Measurements from ENCODE around the gene PNMA8C. TPM values are rescaled to one million over a fixed set of nuclear protein-coding genes. Genes with fewer than 3 reads are reported as not detected.
A peak's percentile ranks its signal among the peaks of the same experiment; 100 is the strongest.
"Not testable (repeated sequence)": the region's sequence is repeated elsewhere in the genome, so short reads cannot be mapped to it uniquely, and the experiment has no call there.

The PNMA8C gene
- polyA plus RNA-seq, 4 donors, result 0.09 to 0.49 TPM; not detected in 2

- peak overlapping the region in 2 of 3 donors; percentile 43 to 81 for H3K27ac ChIP-seq (ENCODE audit: low read depth in 1 of 3, low read length in 2 of 3)
- no peaks in the 10 kb centered on the region for H3K36me3 ChIP-seq (ENCODE audit: control insufficient read depth in 3 of 3, insufficient read depth in 2 of 3, low read depth in 1 of 3, low read length in 3 of 3)
- WGBS, 3 donors, result 2 to 5% (median 3%) methylated on average over 32 of the region's 32 CpGs
- FAIRE-seq (no peak), DNase-seq (peak in 1 of 2 donors; percentile 88)
- H3K4me3 ChIP-seq (ENCODE audit: low read depth in 1 of 3, low read length in 3 of 3), result peak overlapping the region in 1 of 3 donors; percentile 85
- H3K4me1 ChIP-seq (ENCODE audit: control insufficient read depth in 3 of 3, insufficient read depth in 2 of 3, low read depth in 1 of 3, low read length in 2 of 3), result peaks cover 0 to 8% (median 3%) of the 10 kb centered on the region in 3 donors
- peaks cover 2 to 28% (median 6%) of the 10 kb centered on the region in 3 donors for H3K27me3 ChIP-seq (ENCODE audit: control insufficient read depth in 3 of 3, insufficient read depth in 3 of 3, low read length in 3 of 3)
- no peaks in the 10 kb centered on the region for H3K9me3 ChIP-seq (ENCODE audit: control insufficient read depth in 2 of 2, insufficient read depth in 1 of 2, low read depth in 1 of 2, low read length in 1 of 2)
These were observed 2.1 kb downstream of the PNMA8C start for GRCh38 chr19:46426506-46427162.

- Histone ChIP-seq H3K4me3 (ENCODE audit: low read depth in 1 of 3, low read length in 3 of 3) (peak overlapping the region in 1 of 3 donors; percentile 85), H3K27ac (ENCODE audit: low read depth in 1 of 3, low read length in 2 of 3) (peak overlapping the region in 1 of 3 donors; percentile 81), H3K9me3 (ENCODE audit: control insufficient read depth in 2 of 2, insufficient read depth in 1 of 2, low read depth in 1 of 2, low read length in 1 of 2) (no peaks in the 10 kb centered on the region), H3K36me3 (ENCODE audit: control insufficient read depth in 3 of 3, insufficient read depth in 2 of 3, low read depth in 1 of 3, low read length in 3 of 3) (no peaks in the 10 kb centered on the region), H3K27me3 (ENCODE audit: control insufficient read depth in 3 of 3, insufficient read depth in 3 of 3, low read length in 3 of 3) (peaks cover 2 to 28% (median 6%) of the 10 kb centered on the region in 3 donors), H3K4me1 (ENCODE audit: control insufficient read depth in 3 of 3, insufficient read depth in 2 of 3, low read depth in 1 of 3, low read length in 2 of 3) (peaks cover 0 to 8% (median 3%) of the 10 kb centered on the region in 3 donors)
- DNase-seq (peak; percentile 37 to 86), FAIRE-seq (no peak)
- WGBS, 3 donors, result 1 to 5% (median 3%) methylated on average over 10 of the region's 10 CpGs
These were observed 2.7 kb downstream of the PNMA8C start for GRCh38 chr19:46426035-46426505.

GRCh38 chr19:46423188-46423587, 5.5 kb downstream of the PNMA8C start:
- H3K4me1 ChIP-seq (ENCODE audit: control insufficient read depth in 3 of 3, insufficient read depth in 2 of 3, low read depth in 1 of 3, low read length in 2 of 3), result peaks cover 0 to 8% (median 3%) of the 10 kb centered on the region in 3 donors
- no peak overlapping the region for H3K4me3 ChIP-seq (ENCODE audit: low read depth in 1 of 3, low read length in 3 of 3)
- no peaks in the 10 kb centered on the region for H3K9me3 ChIP-seq (ENCODE audit: control insufficient read depth in 2 of 2, insufficient read depth in 1 of 2, low read depth in 1 of 2, low read length in 1 of 2)
- no peak overlapping the region for H3K27ac ChIP-seq (ENCODE audit: low read depth in 1 of 3, low read length in 2 of 3)
- no peaks in the 10 kb centered on the region for H3K36me3 ChIP-seq (ENCODE audit: control insufficient read depth in 3 of 3, insufficient read depth in 2 of 3, low read depth in 1 of 3, low read length in 3 of 3)
- H3K27me3 ChIP-seq (ENCODE audit: control insufficient read depth in 3 of 3, insufficient read depth in 3 of 3, low read length in 3 of 3), result peaks cover 2 to 10% (median 6%) of the 10 kb centered on the region in 3 donors
- no peak for DNase-seq
- no peak for FAIRE-seq
- 67 to 76% (median 68%) methylated on average over 5 of the region's 5 CpGs for WGBS, 3 donors

- Histone ChIP-seq H3K27me3 (ENCODE audit: control insufficient read depth in 3 of 3, insufficient read depth in 3 of 3, low read length in 3 of 3) (peaks cover 2 to 6% (median 2%) of the 10 kb centered on the region in 3 donors), H3K4me1 (ENCODE audit: control insufficient read depth in 3 of 3, insufficient read depth in 2 of 3, low read depth in 1 of 3, low read length in 2 of 3) (peaks cover 0 to 8% (median 3%) of the 10 kb centered on the region in 3 donors), H3K27ac (ENCODE audit: low read depth in 1 of 3, low read length in 2 of 3) (no peak overlapping the region), H3K4me3 (ENCODE audit: low read depth in 1 of 3, low read length in 3 of 3) (no peak overlapping the region), H3K9me3 (ENCODE audit: control insufficient read depth in 2 of 2, insufficient read depth in 1 of 2, low read depth in 1 of 2, low read length in 1 of 2) (no peaks in the 10 kb centered on the region), H3K36me3 (ENCODE audit: control insufficient read depth in 3 of 3, insufficient read depth in 2 of 3, low read depth in 1 of 3, low read length in 3 of 3) (no peaks in the 10 kb centered on the region)
- 55 to 68% (median 58%) methylated on average over 2 of the region's 2 CpGs for WGBS, 3 donors
- no peak for FAIRE-seq
- no peak for DNase-seq
These were observed 6.4 kb downstream of the PNMA8C start for GRCh38 chr19:46422344-46422743.

GRCh38 chr19:46420056-46420455, 8.7 kb downstream of the PNMA8C start:
- Histone ChIP-seq H3K27ac (ENCODE audit: low read depth in 1 of 3, low read length in 2 of 3) (no peak overlapping the region), H3K27me3 (ENCODE audit: control insufficient read depth in 3 of 3, insufficient read depth in 3 of 3, low read length in 3 of 3) (peaks cover 0 to 4% (median 0%) of the 10 kb centered on the region in 3 donors), H3K4me3 (ENCODE audit: low read depth in 1 of 3, low read length in 3 of 3) (no peak overlapping the region), H3K9me3 (ENCODE audit: control insufficient read depth in 2 of 2, insufficient read depth in 1 of 2, low read depth in 1 of 2, low read length in 1 of 2) (no peaks in the 10 kb centered on the region), H3K36me3 (ENCODE audit: control insufficient read depth in 3 of 3, insufficient read depth in 2 of 3, low read depth in 1 of 3, low read length in 3 of 3) (no peaks in the 10 kb centered on the region), H3K4me1 (ENCODE audit: control insufficient read depth in 3 of 3, insufficient read depth in 2 of 3, low read depth in 1 of 3, low read length in 2 of 3) (peaks cover 0 to 7% (median 0%) of the 10 kb centered on the region in 3 donors)
- DNase-seq (no peak), FAIRE-seq (no peak)
- 84 to 86% (median 86%) methylated on average over 7 of the region's 7 CpGs for WGBS, 3 donors

- Histone ChIP-seq H3K27me3 (ENCODE audit: control insufficient read depth in 3 of 3, insufficient read depth in 3 of 3, low read length in 3 of 3) (peaks cover 0 to 18% (median 6%) of the 10 kb centered on the region in 3 donors), H3K4me3 (ENCODE audit: low read depth in 1 of 3, low read length in 3 of 3) (peak overlapping the region in 1 of 3 donors; percentile 36), H3K4me1 (ENCODE audit: control insufficient read depth in 3 of 3, insufficient read depth in 2 of 3, low read depth in 1 of 3, low read length in 2 of 3) (peaks cover 0 to 23% (median 0%) of the 10 kb centered on the region in 3 donors), H3K27ac (ENCODE audit: low read depth in 1 of 3, low read length in 2 of 3) (peak overlapping the region in 1 of 3 donors; percentile 67)
- peak in 1 of 2 donors; percentile 95 for DNase-seq
- not testable (repeated sequence) for FAIRE-seq; H3K36me3 ChIP-seq (ENCODE audit: control insufficient read depth in 3 of 3, insufficient read depth in 2 of 3, low read depth in 1 of 3, low read length in 3 of 3); H3K9me3 ChIP-seq (ENCODE audit: control insufficient read depth in 2 of 2, insufficient read depth in 1 of 2, low read depth in 1 of 2, low read length in 1 of 2)
- 19 to 24% (median 23%) methylated on average over 52 to 53 of the region's 53 CpGs for WGBS, 3 donors
These were observed 12.7 kb downstream of the PNMA8C start for GRCh38 chr19:46415804-46416709.

GRCh38 chr19:46414899-46415298, 13.8 kb downstream of the PNMA8C start:
- WGBS, 3 donors, result 94 to 97% (median 95%) methylated on average over 22 of the region's 22 CpGs
- H3K27ac ChIP-seq (ENCODE audit: low read depth in 1 of 3, low read length in 2 of 3); DNase-seq; FAIRE-seq; H3K9me3 ChIP-seq (ENCODE audit: control insufficient read depth in 2 of 2, insufficient read depth in 1 of 2, low read depth in 1 of 2, low read length in 1 of 2); H3K4me3 ChIP-seq (ENCODE audit: low read depth in 1 of 3, low read length in 3 of 3): not testable (repeated sequence)
- peaks cover 0 to 35% (median 0%) of the 10 kb centered on the region in 3 donors for H3K4me1 ChIP-seq (ENCODE audit: control insufficient read depth in 3 of 3, insufficient read depth in 2 of 3, low read depth in 1 of 3, low read length in 2 of 3)
- H3K36me3 ChIP-seq (ENCODE audit: control insufficient read depth in 3 of 3, insufficient read depth in 2 of 3, low read depth in 1 of 3, low read length in 3 of 3), result peaks cover 0 to 19% (median 0%) of the 10 kb centered on the region in 3 donors
- peaks cover 0 to 18% (median 7%) of the 10 kb centered on the region in 3 donors for H3K27me3 ChIP-seq (ENCODE audit: control insufficient read depth in 3 of 3, insufficient read depth in 3 of 3, low read length in 3 of 3)

Data from small intestine (tissue), 7 donors.